Measurements from ENCODE around the gene PRIMA1. TPM values are rescaled to one million over a fixed set of nuclear protein-coding genes. Genes with fewer than 3 reads are reported as not detected.

PRIMA1 gene
- polyA plus RNA-seq, 1 of the 3 experiments (the other 2 are of a cell fraction) = 0.18 TPM

GRCh38 chr14:93804654-93805053, 16.4 kb upstream of the PRIMA1 start:
- 39% methylated on average over 9 of the region's 9 CpGs for WGBS (ENCODE audit: low lambda C conversion rate)
- no peak overlapping the region for H3K4me2 ChIP-seq
- ChIA-PET CTCF (interaction anchor here (1.3 to 3.3 kb wide), 3 partner anchors 16 to 99 kb away, joined by 4 to 11 read pairs (median 5); partner anchors contain the start of gene PRIMA1), POLR2A (no interaction called here)
- H3F3A ChIP-seq (replicated peaks; ENCODE audit: insufficient read depth) = no peaks in the 10 kb centered on the region
- no peaks in the 10 kb centered on the region for H4K20me1 ChIP-seq (ENCODE audit: insufficient read depth)
- no peak overlapping the region for H2AFZ ChIP-seq (ENCODE audit: low read depth)
- H3K36me3 ChIP-seq (replicated peaks in 1 of 2; ENCODE audit: control insufficient read depth in 1 of 2, insufficient read depth in 2 of 2, low read length in 1 of 2) = no peaks in the 10 kb centered on the region
- no peaks in the 10 kb centered on the region for H3K9me3 ChIP-seq
- DNase-seq = no peak
- no peaks in the 10 kb centered on the region for H3K79me2 ChIP-seq (ENCODE audit: insufficient read depth)
- no peak overlapping the region for H3K9ac ChIP-seq
- H3K27ac ChIP-seq (ENCODE audit: low read depth in 2 of 2, low read length in 1 of 2) = no peak overlapping the region
- no peaks in the 10 kb centered on the region for H3K27me3 ChIP-seq (ENCODE audit: insufficient read depth)
- no peak overlapping the region for H3K4me3 ChIP-seq (ENCODE audit: low read depth in 2 of 2, low read length in 1 of 2)
- TF ChIP-seq NRF1 (IDR thresholded peaks at IDR 0.05; ENCODE audit: low read depth, low read length) (no peak), ZBTB33 (IDR thresholded peaks at IDR 0.05; ENCODE audit: borderline replicate concordance, low read depth) (no peak), CTCF (IDR thresholded peaks at IDR 0.05) (no peak; the same call in 1 of the 2 replicates), REST (IDR thresholded peaks at IDR 0.05; ENCODE audit: low read depth, low read length) (no peak), TAF1 (IDR thresholded peaks at IDR 0.05; ENCODE audit: borderline replicate concordance, low read depth, low read length) (no peak), FOSL2 (IDR thresholded peaks at IDR 0.05; ENCODE audit: borderline replicate concordance, low read depth) (no peak), MAX (IDR thresholded peaks at IDR 0.05; ENCODE audit: low read depth) (no peak), RFX5 (IDR thresholded peaks at IDR 0.05; ENCODE audit: low read length) (no peak), TCF12 (IDR thresholded peaks at IDR 0.05) (no peak), USF2 (IDR thresholded peaks at IDR 0.05; ENCODE audit: borderline replicate concordance, low read depth, low read length) (no peak), IRF3 (IDR thresholded peaks at IDR 0.05; ENCODE audit: low read depth, low read length) (no peak), CHD2 (IDR thresholded peaks at IDR 0.05; ENCODE audit: low read length, partially characterized antibody) (no peak), YY1 (IDR thresholded peaks at IDR 0.05; ENCODE audit: low read depth) (no peak), RAD21 (IDR thresholded peaks at IDR 0.05; ENCODE audit: low read length) (no peak), RXRA (IDR thresholded peaks at IDR 0.05; ENCODE audit: borderline replicate concordance, low read depth) (no peak), GABPA (IDR thresholded peaks at IDR 0.05; ENCODE audit: low read depth) (no peak)
- no peaks in the 10 kb centered on the region for H3K9me2 ChIP-seq
- H3K4me1 ChIP-seq (ENCODE audit: control insufficient read depth in 1 of 2, insufficient read depth in 2 of 2, low read depth in 1 of 2, low read length in 1 of 2) = no peaks in the 10 kb centered on the region

Data from SK-N-SH (cell line).